Measurements from ENCODE around the gene PRPF31.
A peak's percentile ranks its signal among the peaks of the same experiment; 100 is the strongest.

Gene PRPF31

GRCh38 chr19:54145541-54146158 lies 30.1 kb downstream of the PRPF31 start:
- DNase-seq, result no peak

DNA sequence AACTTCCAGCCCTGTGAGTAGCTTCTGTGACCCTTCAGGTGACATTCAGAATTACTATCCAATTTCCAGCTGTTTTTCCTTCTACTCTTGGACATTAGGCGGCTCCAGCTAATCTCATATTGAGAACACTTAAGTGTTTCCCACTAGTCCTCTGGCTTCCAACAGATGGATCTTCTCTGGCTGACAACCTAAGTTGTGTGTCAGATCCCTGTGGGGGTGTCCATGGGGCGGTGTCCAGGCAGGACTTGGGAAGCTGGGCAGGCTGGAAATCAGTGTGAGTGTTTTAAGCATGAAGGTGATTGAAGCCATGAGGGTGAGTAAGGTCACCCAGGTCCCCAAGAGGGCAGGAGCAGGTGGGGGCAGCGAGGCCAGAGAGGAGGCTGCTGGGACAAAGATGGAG lies 32.1 kb downstream of the PRPF31 start:
- no peak for DNase-seq

GRCh38 chr19:54148158-54148557 lies 32.6 kb downstream of the PRPF31 start:
- no peak for DNase-seq

DNA sequence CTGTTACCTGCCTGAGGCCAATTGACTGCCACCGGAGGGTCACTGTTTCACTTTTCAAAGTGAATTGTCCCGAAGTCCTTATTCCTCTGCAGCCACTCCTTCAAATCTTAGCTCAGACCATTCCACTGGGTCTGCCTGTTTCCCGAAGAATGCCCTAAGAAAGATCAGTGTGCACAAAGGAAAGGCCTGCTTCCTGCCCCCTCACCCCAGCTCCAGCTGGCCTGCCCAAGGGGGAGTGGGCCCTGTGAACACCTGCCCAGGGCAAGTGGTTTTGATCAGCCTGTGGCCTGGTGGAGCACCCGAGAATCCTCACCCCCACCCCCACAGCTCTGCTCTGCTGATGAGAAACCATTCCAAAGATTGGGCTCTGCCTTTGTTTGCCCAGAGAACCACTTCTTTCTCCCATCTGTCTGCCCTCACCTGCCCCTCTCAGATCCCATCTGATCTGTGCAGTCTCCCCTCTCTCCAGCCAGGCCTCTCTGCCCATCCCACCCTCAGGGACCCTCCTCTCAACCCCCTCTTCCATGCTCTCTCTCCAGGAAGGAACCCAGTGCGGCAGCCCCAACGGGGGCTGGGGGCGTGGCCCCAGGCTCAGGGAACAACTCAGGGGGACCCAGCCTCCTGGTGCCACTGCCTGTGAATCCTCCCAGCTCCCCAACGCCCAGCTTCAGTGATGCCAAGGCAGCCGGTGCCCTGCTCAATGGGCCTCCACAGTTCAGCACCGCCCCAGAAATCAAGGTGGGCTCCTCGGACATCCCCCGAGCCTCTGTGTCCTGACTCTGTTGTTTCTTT lies 33.7 kb downstream of the PRPF31 start:
- no peak for DNase-seq

- no peak for DNase-seq
Observed at GRCh38 chr19:54151362-54152035, 35.9 kb downstream of the PRPF31 start.

DNA sequence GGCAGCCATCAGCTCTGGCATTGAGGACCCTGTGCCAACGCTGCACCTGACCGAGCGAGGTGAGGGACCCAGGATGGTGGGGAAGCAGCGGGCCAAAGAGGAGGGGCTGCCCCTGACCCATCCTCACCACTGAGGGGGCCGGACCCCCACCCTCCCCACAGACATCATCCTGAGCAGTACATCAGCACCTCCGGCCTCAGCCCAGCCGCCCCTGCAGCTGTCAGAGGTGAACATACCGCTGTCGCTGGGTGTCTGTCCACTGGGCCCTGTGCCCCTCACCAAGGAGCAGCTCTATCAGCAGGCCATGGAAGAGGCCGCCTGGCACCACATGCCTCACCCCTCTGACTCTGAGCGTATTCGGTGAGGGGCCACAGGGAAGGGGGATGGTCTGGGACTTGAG lies 36.7 kb downstream of the PRPF31 start:
- DNase-seq, result no peak

GRCh38 chr19:54152878-54153524 lies 37.4 kb downstream of the PRPF31 start:
- no peak for DNase-seq

GRCh38 chr19:54153731-54154326 lies 38.3 kb downstream of the PRPF31 start:
- no peak for DNase-seq

- DNase-seq, result peak; percentile 51
Observed at GRCh38 chr19:54154603-54155345, 39.2 kb downstream of the PRPF31 start.

GRCh38 chr19:54155694-54156093 lies 40.1 kb downstream of the PRPF31 start:
- DNase-seq, result no peak

GRCh38 chr19:54156490-54156889 lies 40.9 kb downstream of the PRPF31 start:
- DNase-seq, result no peak

DNA sequence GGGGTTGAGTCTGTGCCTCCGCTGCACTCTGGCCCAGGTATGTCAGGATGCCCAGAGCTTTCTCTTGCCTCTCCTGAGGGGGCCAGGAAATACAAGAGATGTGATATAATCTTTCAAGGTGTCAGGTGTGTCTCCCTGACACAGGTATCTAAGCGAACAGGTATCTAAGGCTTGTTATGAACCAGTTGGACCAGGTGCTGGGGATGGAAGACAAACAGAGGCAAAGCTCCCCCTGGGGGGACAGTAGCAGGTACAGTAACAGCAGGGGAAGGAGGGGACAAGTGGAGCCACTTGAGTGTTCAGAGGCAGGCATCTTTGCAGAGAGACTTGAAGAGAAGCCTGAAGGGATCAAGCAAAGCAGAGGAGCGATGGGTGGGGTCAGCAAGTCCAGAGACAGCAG lies 41.4 kb downstream of the PRPF31 start:
- DNase-seq, result no peak

GRCh38 chr19:54158812-54159351 lies 43.3 kb downstream of the PRPF31 start:
- DNase-seq, result peak; percentile 23

GRCh38 chr19:54159352-54160181 lies 44.0 kb downstream of the PRPF31 start, which contains the start of gene LENG1:
TSS of gene LENG1 (minus strand) at chr19:54159721. CDS start at chr19:54159695, 26 bp downstream.
- DNase-seq, result peak; percentile 99

DNA sequence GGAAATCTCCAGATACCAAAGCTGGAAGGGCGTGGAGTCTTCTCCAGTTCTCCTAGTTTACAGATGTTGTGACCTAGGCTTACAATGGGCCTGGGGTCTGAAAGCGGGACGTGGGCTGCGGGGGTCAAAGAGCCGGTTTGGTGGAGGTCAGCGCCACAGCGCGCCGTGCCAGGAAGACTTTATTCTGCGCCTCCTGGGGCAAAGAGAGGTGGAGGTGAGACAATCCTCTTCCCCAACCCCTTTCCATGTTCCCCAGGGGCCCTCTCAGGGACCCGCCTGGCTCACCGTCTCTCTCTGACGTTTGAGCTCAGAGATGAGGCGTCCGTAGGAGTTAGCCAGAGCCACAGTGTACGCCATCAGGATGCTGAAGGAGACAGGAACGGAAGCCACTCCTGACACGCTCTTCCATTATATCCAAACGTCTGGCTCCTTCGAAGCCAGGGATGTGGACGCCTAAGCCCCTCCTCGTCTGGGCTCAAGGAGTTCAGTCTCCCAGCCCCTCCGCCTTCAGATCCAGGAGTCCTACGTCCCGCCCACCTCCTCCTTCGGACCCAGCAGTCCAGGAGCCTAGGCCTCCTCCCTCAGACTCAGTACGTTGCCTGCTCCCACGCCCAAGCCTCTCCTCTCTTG lies 44.7 kb downstream of the PRPF31 start:
- no peak for DNase-seq

DNA sequence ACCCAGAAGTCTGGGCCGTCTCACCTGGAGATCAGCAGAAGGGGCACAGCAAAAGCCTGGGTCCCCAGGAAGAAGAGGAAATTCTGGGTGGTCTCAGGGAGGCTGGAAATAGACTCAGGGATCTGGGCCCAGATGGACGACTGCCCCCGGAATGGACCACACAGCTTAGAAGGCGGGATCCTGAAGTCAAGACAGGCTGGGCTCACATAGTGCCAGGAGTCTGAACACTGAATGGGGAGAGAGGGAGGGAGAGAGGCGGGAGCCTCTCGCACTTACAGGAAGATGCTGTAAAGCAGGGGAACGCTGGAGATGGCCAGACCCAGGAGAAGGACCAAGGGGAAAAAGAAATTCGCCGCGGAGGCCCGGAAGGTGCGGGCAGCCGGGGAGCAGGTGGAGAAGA lies 45.3 kb downstream of the PRPF31 start:
- no peak for DNase-seq

DNA sequence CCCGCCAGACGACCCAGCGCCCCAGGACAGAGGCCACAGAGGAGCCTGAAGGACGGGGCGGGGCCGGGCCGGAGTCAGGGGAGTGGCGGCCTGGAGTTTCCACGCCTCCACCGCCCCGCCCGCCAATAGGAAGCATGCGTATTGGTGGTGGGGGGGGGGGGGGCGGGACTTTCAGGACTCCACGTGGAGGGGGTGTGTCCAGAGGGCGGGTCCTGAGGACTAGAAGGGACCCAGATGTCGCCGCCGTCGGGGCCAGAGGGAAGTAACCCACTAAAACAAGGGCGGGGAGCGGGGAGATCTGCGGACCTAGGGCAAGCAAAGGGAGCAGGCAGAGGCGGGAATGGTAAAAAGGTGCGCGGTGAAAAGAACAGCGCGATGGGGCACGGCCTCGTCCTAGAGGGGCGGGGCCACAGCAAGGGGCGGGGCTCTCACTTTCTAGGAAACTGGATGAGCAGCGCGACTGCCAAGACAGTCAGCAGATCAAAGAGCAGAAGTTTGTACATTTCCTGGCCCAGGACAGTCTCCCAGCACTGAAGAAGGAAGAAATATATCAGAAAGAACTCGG lies 46.8 kb downstream of the PRPF31 start:
- DNase-seq, result peak; percentile 93

DNA sequence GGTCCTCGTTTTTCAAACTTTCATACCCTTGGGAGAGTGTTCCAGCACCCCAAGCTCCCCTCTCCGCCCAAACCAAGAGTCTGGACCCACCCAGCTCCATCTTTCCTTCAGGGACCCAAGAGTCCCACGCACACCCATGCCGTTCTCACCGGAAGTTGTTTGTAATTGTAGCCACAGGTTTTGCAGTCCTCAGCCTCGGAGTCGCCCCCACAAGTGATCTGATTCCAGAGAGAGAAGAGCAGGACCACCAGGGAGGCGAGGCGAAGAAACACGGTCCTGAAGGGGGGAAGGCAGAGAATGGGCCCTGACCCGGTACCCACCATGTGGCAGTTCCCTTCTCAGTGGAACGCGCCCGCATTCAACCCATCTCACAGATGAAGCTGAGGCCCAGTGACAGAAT lies 47.3 kb downstream of the PRPF31 start:
- DNase-seq, result no peak

DNA sequence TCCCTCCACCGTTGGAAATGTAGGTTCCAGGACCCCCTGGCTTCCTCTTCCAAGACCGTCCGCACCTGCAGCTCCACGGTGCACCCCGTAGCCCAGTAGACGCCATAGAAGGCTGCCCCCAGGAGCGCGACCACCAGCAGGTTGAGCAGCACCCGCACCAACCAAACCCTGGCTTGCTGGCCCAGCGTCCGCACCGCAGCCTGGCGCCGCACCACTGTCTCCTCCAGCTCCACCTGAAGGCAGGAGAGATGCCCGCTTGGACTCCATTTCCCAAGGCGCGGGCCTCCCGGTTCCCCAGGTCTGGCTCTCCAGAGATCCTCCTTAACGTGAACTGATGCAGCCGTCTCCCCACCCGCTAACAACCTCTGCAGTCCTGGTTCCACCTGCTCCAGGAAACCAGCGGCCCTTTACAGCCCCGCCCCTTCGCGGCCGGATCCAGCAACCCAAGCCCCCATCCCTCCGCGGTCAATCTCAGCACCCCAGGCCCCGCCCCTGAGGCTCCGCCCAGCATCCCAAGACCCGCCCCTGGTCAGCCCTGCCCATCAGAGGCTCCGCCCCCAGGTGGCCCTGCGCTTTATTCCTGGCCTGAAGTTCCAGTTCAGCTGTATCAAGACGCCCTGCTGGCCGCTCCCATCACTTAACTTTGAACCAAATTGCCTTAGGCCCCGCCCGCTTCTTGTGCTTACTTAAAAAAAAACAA lies 49.0 kb downstream of the PRPF31 start:
- peak; percentile 72 for DNase-seq
